ENCODE measurements around the gene PDE8B. TPM values are rescaled to one million over a fixed set of nuclear protein-coding genes. Genes with fewer than 3 reads are reported as not detected.
"Not testable (repeated sequence)": the region's sequence is repeated elsewhere in the genome, so short reads cannot be mapped to it uniquely, and the experiment has no call there.

PDE8B gene
- total RNA-seq, 1 donor from 2014 or later: 29.4 TPM

GRCh38 chr5:77358255-77359205, 148.1 kb downstream of the PDE8B start:
- no peak for DNase-seq (ENCODE audit: low spot score)

GRCh38 chr5:77359231-77359630, 148.8 kb downstream of the PDE8B start:
- no peak for DNase-seq (ENCODE audit: low spot score)

GRCh38 chr5:77360381-77360780, 149.9 kb downstream of the PDE8B start:
- DNase-seq (ENCODE audit: low spot score): no peak

- DNase-seq (ENCODE audit: low spot score): no peak
Observed at GRCh38 chr5:77360973-77361372, 150.5 kb downstream of the PDE8B start.

- no peak for DNase-seq (ENCODE audit: low spot score)
Observed at GRCh38 chr5:77366717-77367500, 156.4 kb downstream of the PDE8B start.

- DNase-seq (ENCODE audit: low spot score): no peak
Observed at GRCh38 chr5:77367741-77368140, 157.3 kb downstream of the PDE8B start.

GRCh38 chr5:77368367-77368766, 157.9 kb downstream of the PDE8B start:
- DNase-seq (ENCODE audit: low spot score): no peak

- no peak for DNase-seq (ENCODE audit: low spot score)
Observed at GRCh38 chr5:77369566-77369965, 159.1 kb downstream of the PDE8B start.

- DNase-seq (ENCODE audit: low spot score): no peak
Observed at GRCh38 chr5:77374686-77375085, 164.2 kb downstream of the PDE8B start.

- no peak for DNase-seq (ENCODE audit: low spot score)
Observed at GRCh38 chr5:77376609-77377300, 166.3 kb downstream of the PDE8B start.

GRCh38 chr5:77379558-77380061, 169.1 kb downstream of the PDE8B start:
- DNase-seq (ENCODE audit: low spot score): no peak

GRCh38 chr5:77380636-77381035, 170.2 kb downstream of the PDE8B start:
- no peak for DNase-seq (ENCODE audit: low spot score)

- DNase-seq (ENCODE audit: low spot score): not testable (repeated sequence)
Observed at GRCh38 chr5:77383336-77383735, 172.9 kb downstream of the PDE8B start.

- not testable (repeated sequence) for DNase-seq (ENCODE audit: low spot score)
Observed at GRCh38 chr5:77386340-77386739, 175.9 kb downstream of the PDE8B start.

GRCh38 chr5:77389746-77390145, 179.3 kb downstream of the PDE8B start:
- DNase-seq (ENCODE audit: low spot score): no peak

- DNase-seq (ENCODE audit: low spot score): no peak
Observed at GRCh38 chr5:77390221-77390620, 179.7 kb downstream of the PDE8B start.

- DNase-seq (ENCODE audit: low spot score): no peak
Observed at GRCh38 chr5:77390795-77391194, 180.3 kb downstream of the PDE8B start.

GRCh38 chr5:77391240-77391765, 180.8 kb downstream of the PDE8B start:
- DNase-seq (ENCODE audit: low spot score): no peak

- no peak for DNase-seq (ENCODE audit: low spot score)
Observed at GRCh38 chr5:77394064-77394715, 183.7 kb downstream of the PDE8B start.

GRCh38 chr5:77396017-77396416, 185.5 kb downstream of the PDE8B start:
- no peak for DNase-seq (ENCODE audit: low spot score)

- no peak for DNase-seq (ENCODE audit: low spot score)
Observed at GRCh38 chr5:77397686-77398292, 187.3 kb downstream of the PDE8B start.

Measured in mucosa of gallbladder (tissue), 1 donor.